HG03439 (cell line): ENCODE data around the gene RPS6KL1.

Experiments
- ATAC-seq: cut with Tn5 transposase; IDR thresholded peaks from one replicate; pipeline ENCODE4 v1.9.1; 2021; ENCODE audit warnings: mild to moderate bottlenecking, moderate library complexity; ENCODE audit not compliant: unreplicated experiment

RPS6KL1 gene

DNA sequence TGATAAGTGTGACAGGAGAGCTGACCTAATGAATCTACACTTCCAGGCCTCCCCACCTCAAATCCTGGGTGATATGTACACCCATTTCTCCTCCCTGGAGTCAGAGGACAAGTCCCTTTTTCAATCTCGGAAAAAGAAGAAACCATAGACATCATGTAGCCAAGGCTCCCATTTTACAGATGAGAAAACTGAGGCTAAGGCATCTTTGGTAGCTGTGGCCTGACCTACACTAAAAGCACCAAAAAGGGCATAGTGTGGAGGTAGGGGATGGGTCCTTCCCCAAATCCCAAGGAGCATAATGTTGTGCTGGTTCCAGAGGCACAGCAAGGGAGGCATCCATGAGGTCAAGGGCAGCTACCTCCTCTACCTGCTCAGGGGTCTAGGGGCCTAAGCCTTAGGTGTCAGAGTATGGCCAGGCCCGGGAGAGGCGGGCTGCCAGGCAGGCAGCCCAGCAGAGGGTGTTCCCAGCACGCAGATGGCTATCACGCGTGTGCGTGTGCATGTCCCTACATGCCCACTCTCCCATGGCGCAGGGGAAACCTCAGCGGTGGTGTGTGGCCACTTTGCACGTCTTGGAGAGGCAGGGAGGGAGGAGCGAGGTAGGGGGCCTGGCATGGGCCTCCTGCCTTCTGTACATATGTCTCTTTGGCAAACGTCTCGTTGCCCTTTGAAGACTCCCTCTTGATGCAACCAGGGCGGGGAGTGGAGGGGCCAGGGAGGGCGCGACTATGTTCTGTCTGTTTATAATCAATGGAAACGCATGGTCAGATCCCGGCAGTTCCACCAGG is 29.8 kb upstream of the RPS6KL1 start:
- no peak for ATAC-seq

DNA sequence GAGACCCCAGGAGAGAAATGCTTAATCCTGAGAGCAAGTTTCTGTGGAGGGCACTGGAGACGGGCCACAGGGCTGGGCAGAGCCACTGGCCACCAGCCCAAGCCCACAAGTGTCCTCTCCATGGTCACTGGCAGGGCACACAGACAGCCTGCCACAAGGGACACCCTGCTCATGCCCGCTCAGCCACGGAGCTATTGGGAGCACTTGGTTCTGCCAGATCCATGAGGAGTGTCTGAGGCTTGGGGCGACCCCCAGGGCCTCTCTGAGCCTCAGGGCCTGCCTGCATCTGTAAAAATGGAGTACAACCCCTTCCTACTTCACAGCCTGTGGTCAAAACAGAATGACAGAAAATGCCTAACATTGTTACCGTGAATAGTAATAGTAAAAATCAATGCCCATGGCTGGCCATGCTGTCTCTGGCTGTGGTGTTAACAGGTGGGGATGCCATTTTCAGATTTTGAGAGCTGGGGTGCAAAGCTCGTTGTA is 29.2 kb upstream of the RPS6KL1 start:
- ATAC-seq: no peak

- ATAC-seq: no peak
Measured at GRCh38 chr14:74951443-74952179, 28.6 kb upstream of the RPS6KL1 start.

GRCh38 chr14:74950795-74951442 is 27.9 kb upstream of the RPS6KL1 start:
- ATAC-seq: no peak

GRCh38 chr14:74949859-74950573 is 27.0 kb upstream of the RPS6KL1 start:
- no peak for ATAC-seq

DNA sequence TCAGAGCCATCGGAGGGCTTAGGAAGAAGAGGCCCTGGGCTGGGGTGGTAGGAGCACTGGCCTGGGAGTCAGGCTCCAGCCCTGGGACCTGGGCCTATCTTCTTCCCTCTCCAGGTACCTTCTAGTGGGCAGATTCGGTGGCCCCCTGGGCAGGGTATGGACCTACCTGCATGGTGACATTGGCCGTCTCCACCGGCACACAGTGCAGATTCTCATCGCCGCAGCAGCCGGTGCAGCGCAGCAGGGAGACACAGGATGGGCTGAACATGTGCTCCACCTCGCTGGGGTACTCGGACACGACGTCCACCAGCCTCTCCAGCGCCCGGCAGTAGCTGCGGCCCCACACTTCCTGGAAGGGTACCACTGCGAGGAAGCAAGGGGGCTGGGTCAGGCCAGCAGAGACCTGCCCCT is 26.1 kb upstream of the RPS6KL1 start:
- ATAC-seq: no peak

- ATAC-seq: no peak
Measured at GRCh38 chr14:74948228-74949175, 25.4 kb upstream of the RPS6KL1 start.

DNA sequence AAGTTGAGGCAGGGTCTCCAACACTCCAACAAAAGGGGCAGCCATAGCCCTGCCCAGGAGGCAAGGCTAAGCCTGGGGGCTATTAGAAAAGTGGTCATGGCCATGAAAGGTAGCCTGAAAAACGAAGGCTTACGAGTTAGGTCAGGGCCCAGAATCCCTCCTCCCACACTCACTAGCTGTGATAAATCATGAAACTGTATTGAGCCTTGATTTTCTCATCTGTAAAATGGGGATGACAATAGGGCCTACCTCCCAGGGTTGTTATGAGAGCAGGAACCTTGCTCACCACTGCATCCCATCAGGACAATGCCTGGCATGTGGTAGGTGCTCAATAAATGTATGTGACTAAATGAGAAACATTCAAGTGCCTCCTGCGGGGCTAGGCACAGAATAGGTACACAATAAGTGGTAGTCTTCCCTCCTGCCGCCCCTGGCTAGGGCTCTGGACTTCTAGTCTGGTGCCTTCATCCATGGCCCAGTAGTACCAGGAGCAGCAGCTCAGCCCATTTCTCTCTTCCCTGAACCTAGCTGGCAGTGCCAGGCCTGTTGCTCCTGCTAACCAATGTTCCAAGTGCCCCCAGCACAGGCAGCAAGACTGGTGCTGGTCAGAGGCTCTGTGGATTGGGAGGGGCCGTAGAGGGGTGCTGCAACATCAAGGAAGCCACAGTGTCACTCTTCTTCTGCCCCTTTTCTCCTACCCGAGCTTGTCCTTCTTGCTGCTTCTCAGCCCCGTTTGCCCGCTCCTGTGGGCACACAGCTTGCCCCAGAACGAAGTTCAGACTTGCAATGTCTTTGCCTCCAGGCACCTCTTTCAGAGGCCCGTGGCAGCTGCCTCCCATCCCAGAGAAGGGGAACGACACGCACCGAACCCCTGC is 24.5 kb upstream of the RPS6KL1 start:
- ATAC-seq: no peak

- no peak for ATAC-seq
Measured at GRCh38 chr14:74946659-74947281, 23.7 kb upstream of the RPS6KL1 start.

DNA sequence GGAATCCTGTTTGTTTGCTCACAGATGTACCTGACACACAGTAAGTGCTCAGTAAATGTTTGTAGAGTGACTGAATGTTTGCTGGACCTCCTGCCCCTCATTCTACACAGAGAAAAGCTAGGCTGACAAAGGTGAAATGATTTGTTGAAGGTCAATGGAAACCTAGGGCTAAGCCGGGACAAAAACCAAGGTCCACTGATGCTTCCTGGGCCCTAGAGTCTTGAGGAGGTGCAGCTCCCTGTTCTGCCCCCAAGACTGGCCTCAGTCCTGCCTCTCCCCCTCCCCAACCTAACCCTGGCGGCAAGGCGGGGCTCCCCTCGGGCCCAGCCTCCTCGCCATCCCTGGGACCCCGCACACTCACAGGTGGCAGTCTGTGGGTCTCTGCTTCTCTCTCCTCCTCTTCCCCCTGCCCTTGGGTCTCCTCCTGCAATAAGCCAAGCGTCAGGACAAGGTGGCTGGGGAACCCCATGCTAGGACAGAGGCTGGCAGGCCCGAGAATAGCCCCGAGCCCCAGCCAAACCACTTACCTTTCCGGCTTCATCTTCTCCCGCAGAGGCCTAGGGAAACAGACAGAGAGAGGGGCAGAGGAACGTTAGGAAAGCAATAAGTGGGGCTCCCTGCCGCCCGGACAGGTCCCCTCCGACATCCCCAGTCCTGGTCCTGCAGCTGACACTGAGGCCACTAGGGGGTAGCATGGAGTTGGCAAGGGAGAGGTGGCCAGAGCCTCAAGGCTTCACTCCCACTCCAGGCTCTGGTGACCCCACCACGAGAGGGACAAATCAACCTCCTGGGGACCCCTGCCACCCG is 23.0 kb upstream of the RPS6KL1 start:
- ATAC-seq: no peak

DNA sequence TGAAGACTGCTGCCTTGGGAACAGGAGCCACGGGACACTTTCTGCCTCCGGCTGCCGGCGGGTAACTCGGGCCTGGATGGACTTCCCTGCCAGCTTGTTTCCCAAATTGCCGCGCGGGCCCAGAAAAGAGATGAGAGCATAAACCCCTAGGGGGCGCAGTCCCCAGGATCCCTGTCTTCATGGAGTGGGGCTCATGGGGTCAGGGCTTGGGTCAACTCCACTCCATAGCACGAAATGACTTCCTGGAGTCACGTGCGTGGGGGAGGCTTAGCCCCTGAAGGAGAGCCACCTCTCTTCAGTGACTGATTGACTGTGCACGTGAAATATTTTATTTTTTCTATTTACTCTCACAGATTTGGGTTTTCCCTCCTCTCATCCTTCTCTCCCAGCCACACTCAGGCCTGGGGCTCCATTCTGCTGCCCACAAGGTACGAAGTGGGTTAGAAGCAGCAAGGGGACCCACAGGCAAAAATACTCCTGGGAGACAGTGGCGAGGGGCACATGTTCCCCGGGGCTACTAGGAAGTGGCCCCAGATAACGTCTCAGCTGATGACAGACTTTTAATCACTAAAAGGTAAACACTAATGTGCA is 22.3 kb upstream of the RPS6KL1 start:
- no peak for ATAC-seq

GRCh38 chr14:74942608-74943007 is 19.5 kb upstream of the RPS6KL1 start:
- ATAC-seq: no peak

- no peak for ATAC-seq
Measured at GRCh38 chr14:74942181-74942580, 19.1 kb upstream of the RPS6KL1 start.

GRCh38 chr14:74941676-74942097 is 18.6 kb upstream of the RPS6KL1 start:
- no peak for ATAC-seq

DNA sequence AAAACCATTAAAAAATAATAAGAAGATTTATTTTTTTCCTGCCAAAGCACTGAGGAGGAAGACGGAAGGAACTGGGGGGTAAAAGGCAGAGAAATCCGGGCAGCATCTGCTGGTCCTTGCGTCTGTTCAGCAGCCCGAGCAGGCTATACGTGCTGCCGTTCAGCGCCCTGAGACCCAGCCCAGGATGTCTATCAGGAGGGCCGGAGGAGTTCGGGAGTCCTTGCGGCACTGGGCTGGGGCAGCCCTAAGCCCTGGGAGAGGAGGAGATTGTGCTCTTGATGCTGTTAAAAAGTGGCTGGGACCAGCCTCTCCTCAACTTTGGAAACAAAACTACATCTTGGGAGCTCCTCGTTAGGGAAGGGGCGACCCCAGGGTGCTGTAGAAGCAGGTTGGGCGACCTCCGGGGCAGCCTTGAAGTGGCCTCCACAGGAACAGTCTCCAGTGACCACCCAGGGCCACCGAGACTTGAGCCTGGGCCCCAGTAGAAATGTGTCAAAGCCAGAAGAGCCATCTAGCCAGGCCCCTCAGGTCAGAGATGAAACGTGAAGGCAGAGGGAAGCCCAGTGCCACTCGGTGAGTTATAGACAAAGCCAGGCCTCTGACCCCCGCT is 18.0 kb upstream of the RPS6KL1 start:
- ATAC-seq: no peak

GRCh38 chr14:74938531-74939495 is 15.8 kb upstream of the RPS6KL1 start:
- no peak for ATAC-seq
